PC-9 (cell line): ENCODE results near the gene USP8. TPM values are rescaled to one million over a fixed set of nuclear protein-coding genes. Genes with fewer than 3 reads are reported as not detected.

Experiments used
- BruUV-seq: library from RNA; stranded (reverse); fragments of 400-500 nt; replicated peaks from 2 replicates; lab custom pipeline; 2021; lab: Mats Ljungman, UMichigan
- CTCF ChIA-PET: fragments of 300-600 bp; sonication (Branson Sonifier 250); formaldehyde crosslinking; loops from one replicate; lab custom pipeline; 2022; ENCODE audit warnings: antibody characterized with exemption; lab: Charles Lee
- POLR2A ChIA-PET: fragments of 300-600 bp; sonication (Branson Sonifier 250); formaldehyde crosslinking; loops from one replicate; lab custom pipeline; 2022; ENCODE audit warnings: antibody characterized with exemption; ENCODE audit not compliant: unreplicated experiment; lab: Charles Lee
- DNase-seq, 2 experiments: peaks; one replicate each; pipeline versions ENCODE4 v3.0.0 to v3.0.0-alpha.2; 2015 to 2022; ENCODE audit warnings: mixed read lengths in 1 of 2
- H2AFZ ChIP-seq: fragments of 200-600 bp; sonication (generic); 2 replicates; pipeline ENCODE4 v1.8.1; 2017; ENCODE audit warnings: antibody characterized with exemption
- H3F3A ChIP-seq: fragments of 200-600 bp; sonication (generic); 2 replicates; pipeline ENCODE4 v1.8.1; 2017; ENCODE audit warnings: antibody characterized with exemption, mild to moderate bottlenecking, low read depth; ENCODE audit not compliant: insufficient read depth
- H3K27ac ChIP-seq: fragments of 200-600 bp; sonication (generic); 2 replicates; pipeline ENCODE4 v1.6.1; 2016; ENCODE audit warnings: mixed run types
- H3K27me3 ChIP-seq: fragments of 200-600 bp; sonication (generic); 2 replicates; pipeline ENCODE4 v1.6.1; 2016; ENCODE audit warnings: low read depth, mixed run types; ENCODE audit not compliant: insufficient read depth
- H3K36me3 ChIP-seq: fragments of 200-600 bp; sonication (generic); 2 replicates; pipeline ENCODE4 v1.6.1; 2016; ENCODE audit warnings: low read depth, mixed run types
- H3K4me1 ChIP-seq: fragments of 200-600 bp; sonication (generic); replicated peaks from 2 replicates; pipeline ENCODE4 v1.6.1; 2016; ENCODE audit warnings: mixed run types; ENCODE audit not compliant: insufficient read depth
- H3K4me2 ChIP-seq: fragments of 200-600 bp; sonication (generic); 2 replicates; pipeline ENCODE4 v1.6.1; 2017; ENCODE audit warnings: mixed run types
- H3K4me3 ChIP-seq: fragments of 200-600 bp; sonication (generic); 2 replicates; pipeline ENCODE4 v1.6.1; 2016; ENCODE audit warnings: mixed run types
- H3K79me2 ChIP-seq: fragments of 200-600 bp; sonication (generic); 2 replicates; pipeline ENCODE4 v1.6.1; 2017; ENCODE audit warnings: low read depth, mixed run types
- H3K9me2 ChIP-seq: fragments of 200-600 bp; sonication (generic); 2 replicates; pipeline ENCODE4 v1.8.1; 2017; ENCODE audit warnings: mild to moderate bottlenecking; ENCODE audit not compliant: insufficient read depth
- H3K9me3 ChIP-seq: fragments of 200-600 bp; sonication (generic); 2 replicates; pipeline ENCODE4 v1.8.1; 2016; ENCODE audit warnings: low read depth; ENCODE audit not compliant: insufficient read depth
- H4K20me1 ChIP-seq: fragments of 200-600 bp; sonication (generic); 2 replicates; pipeline ENCODE4 v1.8.1; 2017; ENCODE audit not compliant: insufficient read depth
- CTCF ChIP-seq: fragments of 200-600 bp; sonication (generic); conservative IDR thresholded peaks from 2 replicates; pipeline ENCODE4 v1.6.1; 2017; ENCODE audit warnings: mixed run types, antibody characterized with exemption, mild to moderate bottlenecking, moderate library complexity
- EZH2 ChIP-seq: fragments of 200-600 bp; sonication (generic); IDR thresholded peaks from 2 replicates; pipeline ENCODE4 v1.8.0; 2017; ENCODE audit warnings: antibody characterized with exemption, low read depth
- intact Hi-C: fragments of 100-400 bp; cut with micrococcal nuclease; formaldehyde crosslinking; loops from one replicate; pipeline ENCODE4 v1.10.0; 2022; ENCODE audit not compliant: unreplicated experiment
- total RNA-seq: library from RNA; stranded (reverse); gene quantifications from 2 replicates; pipeline ENCODE4 v1.2.3, GENCODE V29; 2021

USP8 gene
- total RNA-seq, 1 experiment from 2014 or later, result 70.7 TPM

DNA sequence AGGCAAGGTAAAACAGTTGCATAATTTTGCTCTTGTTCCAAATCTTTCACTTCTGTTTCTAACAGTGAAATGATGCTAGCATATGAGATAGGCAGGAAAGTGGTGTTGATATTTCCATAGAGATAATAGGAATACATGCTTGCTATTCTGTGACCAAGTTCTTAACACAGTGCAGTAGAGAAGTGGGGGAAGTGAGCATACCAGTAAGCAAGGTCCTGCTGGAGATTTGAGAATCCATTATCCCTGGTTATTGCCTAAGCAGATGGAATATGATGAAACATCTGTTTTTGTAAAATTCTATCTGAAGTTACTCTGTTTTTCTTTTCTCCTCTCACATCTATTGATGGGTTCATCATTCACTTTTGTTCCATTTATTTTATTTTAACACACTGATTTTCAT lies 28.7 kb downstream of the USP8 start:
- Histone ChIP-seq H3K4me2 (no peak overlapping the region), H3F3A (no peaks in the 10 kb centered on the region; the same call in 1 of the 2 replicates), H3K36me3 (no peaks in the 10 kb centered on the region), H3K27ac (no peak overlapping the region), H3K9me2 (no peaks in the 10 kb centered on the region), H3K27me3 (no peaks in the 10 kb centered on the region), H4K20me1 (no peaks in the 10 kb centered on the region), H3K4me3 (no peak overlapping the region), H3K9me3 (no peaks in the 10 kb centered on the region), H3K79me2 (no peaks in the 10 kb centered on the region), H2AFZ (no peak overlapping the region), H3K4me1 (no peaks in the 10 kb centered on the region)
- BruUV-seq, result no TSS peak
- intact Hi-C loops, result no loop called here
- ChIA-PET CTCF (no interaction called here), POLR2A (no interaction called here)
- no peak for DNase-seq
- TF ChIP-seq EZH2 (no peak), CTCF (no peak)

DNA sequence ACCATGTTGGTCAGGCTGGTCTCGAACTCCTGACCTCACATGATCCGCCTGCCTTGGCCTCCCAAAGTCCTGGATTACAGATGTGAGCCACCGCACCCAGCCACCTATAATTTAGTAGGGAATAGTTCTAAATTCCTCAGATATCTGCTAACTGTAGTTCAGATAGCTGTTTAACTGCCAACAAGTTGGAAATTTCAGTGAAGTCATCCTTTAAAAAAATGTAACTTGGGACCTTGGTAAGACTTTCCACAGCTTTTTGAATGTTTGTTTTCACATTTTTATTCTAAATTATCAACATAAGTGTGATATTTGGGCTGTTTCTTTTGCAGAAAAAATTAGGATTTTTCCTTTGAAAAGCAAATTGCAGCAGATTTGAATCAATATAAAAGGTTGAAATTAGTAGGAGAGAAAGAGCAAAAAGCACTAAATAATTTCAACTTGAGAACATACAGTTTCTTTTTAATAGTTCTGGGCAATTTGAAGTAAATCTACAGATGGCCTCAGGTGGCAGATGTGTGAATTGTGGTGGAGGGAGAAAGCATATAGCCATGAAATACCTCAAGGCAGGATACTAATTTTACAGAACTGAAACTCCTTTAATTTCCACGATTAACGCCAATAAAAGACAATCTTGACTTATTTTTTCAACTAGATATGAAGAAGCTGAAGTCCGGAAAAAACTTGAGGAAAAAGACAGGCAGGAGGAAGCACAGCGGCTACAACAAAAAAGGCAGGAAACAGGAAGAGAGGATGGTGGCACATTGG lies 34.3 kb downstream of the USP8 start:
- POLR2A ChIA-PET, result interaction anchor here (0.6 to 0.7 kb wide), 3 partner anchors 87 to 1005 kb away, joined by 7 to 10 read pairs (median 9); no protein-coding TSS in a partner anchor
- H2AFZ ChIP-seq, result no peak overlapping the region
- no peaks in the 10 kb centered on the region for H3K4me1 ChIP-seq
- H4K20me1 ChIP-seq, result 0 out of 2 replicates have a peak, but pooled peaks cover 3% of the 10 kb centered on the region
- CTCF ChIA-PET, result no interaction called here
- TF ChIP-seq CTCF (no peak), EZH2 (no peak)
- no peaks in the 10 kb centered on the region for H3K27me3 ChIP-seq
- H3F3A ChIP-seq, result no peaks in the 10 kb centered on the region; the same call in 1 of the 2 replicates
- H3K9me3 ChIP-seq, result no peaks in the 10 kb centered on the region
- peaks cover 8% of the 10 kb centered on the region; the same call in 1 of the 2 replicates for H3K36me3 ChIP-seq
- no peak overlapping the region for H3K4me3 ChIP-seq
- no peak overlapping the region for H3K27ac ChIP-seq
- intact Hi-C loops, result no loop called here
- no peak overlapping the region for H3K4me2 ChIP-seq
- H3K9me2 ChIP-seq, result no peaks in the 10 kb centered on the region
- BruUV-seq, result no TSS peak
- H3K79me2 ChIP-seq, result no peaks in the 10 kb centered on the region
- DNase-seq, result no peak

DNA sequence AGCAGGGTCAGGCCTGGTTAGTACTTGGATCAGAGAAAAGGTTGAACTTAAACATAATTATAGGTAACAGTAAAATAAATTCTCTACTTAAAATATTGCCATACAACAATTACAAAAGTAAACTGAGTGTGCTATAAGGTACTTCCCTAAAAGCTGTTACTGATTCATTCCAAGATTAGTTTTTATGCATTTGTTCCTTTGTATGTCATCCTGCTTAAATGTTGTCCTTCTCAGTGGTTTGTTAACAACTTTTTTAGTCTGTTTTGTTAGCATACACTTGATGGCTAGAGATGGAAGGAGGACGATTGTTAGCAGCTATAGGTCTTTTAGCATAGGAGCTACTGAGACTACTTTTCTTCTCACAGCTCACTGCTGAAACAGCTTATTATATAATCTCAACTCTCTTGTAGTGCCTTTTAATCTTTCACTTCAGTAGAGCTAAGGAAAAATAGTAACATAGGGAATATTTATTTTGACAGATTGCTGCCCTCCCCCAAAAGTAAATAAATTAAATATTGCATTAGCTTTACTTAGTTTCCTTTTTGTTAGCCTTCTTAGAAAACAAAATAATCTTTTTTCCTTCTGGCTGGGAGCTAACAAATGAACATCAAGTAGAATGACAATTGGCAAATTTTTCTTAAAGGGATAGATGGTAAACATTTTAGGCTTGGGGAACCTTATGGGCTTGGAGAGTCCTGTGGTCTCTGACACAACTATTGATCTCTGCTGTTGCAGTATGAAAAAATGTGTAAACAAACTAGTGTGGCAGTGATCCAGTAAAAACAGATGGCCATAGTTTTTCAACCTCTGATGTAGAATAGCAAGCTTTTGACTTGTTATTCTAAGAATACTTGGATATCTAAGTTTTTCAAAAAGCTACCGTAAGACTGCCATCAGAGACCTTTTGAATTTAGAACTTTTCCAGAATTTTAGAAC lies 39.5 kb downstream of the USP8 start:
- Histone ChIP-seq H2AFZ (no peak overlapping the region), H3K4me1 (no peaks in the 10 kb centered on the region), H3K9me3 (no peaks in the 10 kb centered on the region), H3F3A (no peaks in the 10 kb centered on the region), H3K4me3 (no peak overlapping the region), H3K9me2 (no peaks in the 10 kb centered on the region), H4K20me1 (0 out of 2 replicates have a peak, but pooled peaks cover 3% of the 10 kb centered on the region), H3K27ac (no peak overlapping the region), H3K36me3 (peaks cover 7% of the 10 kb centered on the region; the same call in 1 of the 2 replicates), H3K27me3 (no peaks in the 10 kb centered on the region), H3K4me2 (no peak overlapping the region), H3K79me2 (no peaks in the 10 kb centered on the region)
- TF ChIP-seq EZH2, result no peak
- TF ChIP-seq CTCF, result no peak
- no TSS peak for BruUV-seq
- CTCF ChIA-PET, result no interaction called here
- intact Hi-C loops, result no loop called here
- POLR2A ChIA-PET, result no interaction called here
- DNase-seq, result no peak
